CD4-positive, alpha-beta T cell treated with Interleukin-15 for 1 hour (primary cell): ENCODE results near the gene TAGLN3.
A peak's percentile ranks its signal among the peaks of the same experiment; 100 is the strongest.

Experiments used
- DNase-seq: peaks from one replicate; pipeline ENCODE4 v3.0.0-alpha.2; 2020

TAGLN3 gene

GRCh38 chr3:111998636-111999483 is at the start of gene TAGLN3:
TSS of gene TAGLN3 (plus strand) at chr3:111998922. CDS start at chr3:111999423, 501 bp downstream.
- no peak for DNase-seq

GRCh38 chr3:111949712-111950111 is 49.0 kb upstream of the TAGLN3 start:
- DNase-seq = no peak

GRCh38 chr3:111951032-111951431 is 47.7 kb upstream of the TAGLN3 start:
- no peak for DNase-seq

GRCh38 chr3:111952086-111952485 is 46.6 kb upstream of the TAGLN3 start:
- DNase-seq = no peak

GRCh38 chr3:111952866-111953450 is 45.8 kb upstream of the TAGLN3 start:
- no peak for DNase-seq

GRCh38 chr3:111954228-111954990 is 44.3 kb upstream of the TAGLN3 start:
- no peak for DNase-seq

GRCh38 chr3:111955876-111956275 is 42.8 kb upstream of the TAGLN3 start:
- DNase-seq = no peak

- DNase-seq = no peak
These were observed 42.3 kb upstream of the TAGLN3 start for GRCh38 chr3:111956449-111956848.

- DNase-seq = no peak
These were observed 41.6 kb upstream of the TAGLN3 start for GRCh38 chr3:111956995-111957734.

GRCh38 chr3:111961461-111962164 is 37.1 kb upstream of the TAGLN3 start:
- DNase-seq = no peak

- DNase-seq = no peak
These were observed 35.3 kb upstream of the TAGLN3 start for GRCh38 chr3:111963424-111963823.

GRCh38 chr3:111965484-111965883 is 33.2 kb upstream of the TAGLN3 start:
- DNase-seq = no peak

GRCh38 chr3:111967068-111967467 is 31.7 kb upstream of the TAGLN3 start:
- no peak for DNase-seq

- peak; percentile 73 for DNase-seq
These were observed 31.0 kb upstream of the TAGLN3 start for GRCh38 chr3:111967651-111968274.

- no peak for DNase-seq
These were observed 30.2 kb upstream of the TAGLN3 start for GRCh38 chr3:111968319-111969054.

- no peak for DNase-seq
These were observed 28.3 kb upstream of the TAGLN3 start for GRCh38 chr3:111970376-111970775.

- DNase-seq = no peak
These were observed 27.1 kb upstream of the TAGLN3 start for GRCh38 chr3:111971533-111972130.

- DNase-seq = no peak
These were observed 25.8 kb upstream of the TAGLN3 start for GRCh38 chr3:111972891-111973290.

- no peak for DNase-seq
These were observed 23.6 kb upstream of the TAGLN3 start for GRCh38 chr3:111975131-111975530.

- no peak for DNase-seq
These were observed 22.5 kb upstream of the TAGLN3 start for GRCh38 chr3:111976254-111976653.
